ENCODE measurements around the gene HSF5. TPM values are rescaled to one million over a fixed set of nuclear protein-coding genes. Genes with fewer than 3 reads are reported as not detected.

HSF5 gene
- total and polyA plus RNA-seq, 2 donors (not counting 3 experiments of a cell fraction or from before 2014, with no cell fraction given): 0.03 TPM; not detected in 1

DNA sequence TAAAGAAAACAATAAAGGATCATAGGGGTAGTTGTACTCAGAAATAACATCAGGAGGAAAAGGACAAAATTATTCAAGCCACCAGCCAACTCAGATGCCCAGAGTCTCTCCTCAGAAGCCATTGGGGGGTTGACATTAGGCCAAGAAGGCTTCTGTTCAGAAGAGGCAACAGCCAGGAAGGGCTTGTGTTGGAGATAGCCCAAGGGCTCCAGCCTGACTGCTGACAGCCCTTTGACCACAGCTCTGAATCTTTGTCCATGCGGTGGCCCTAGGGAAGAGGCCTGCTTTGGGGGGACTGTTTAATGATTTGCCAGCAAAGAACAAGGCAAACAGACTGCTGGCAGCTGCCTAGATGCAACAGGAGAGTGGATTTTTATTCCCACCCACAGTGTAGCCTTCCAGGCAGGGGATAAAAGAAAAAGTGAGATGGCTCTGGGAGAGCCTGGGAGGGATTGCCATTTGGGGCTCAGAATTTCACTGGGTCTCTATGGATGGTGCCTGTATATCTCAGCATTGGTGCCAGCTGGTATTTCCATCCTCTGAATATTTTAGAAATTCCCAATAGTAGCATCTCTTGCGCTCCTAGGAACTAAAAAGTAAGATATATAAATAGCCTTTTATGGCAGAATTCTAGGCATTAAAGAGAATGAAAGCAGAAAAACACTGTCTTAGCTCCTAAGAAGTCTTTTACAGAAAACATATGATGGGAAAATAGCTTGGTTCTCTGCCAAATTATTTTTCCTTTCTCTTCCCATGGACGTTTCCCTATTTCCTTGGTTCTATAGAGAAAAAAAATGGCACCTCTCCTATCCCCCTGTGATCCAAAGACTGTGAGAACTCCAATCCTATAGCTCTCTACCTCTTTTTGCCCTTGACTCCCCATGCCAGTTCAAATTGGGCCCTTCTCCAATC, 106.8 kb downstream of the HSF5 start:
- no peak for DNase-seq (ENCODE audit: low read depth, low spot score)
- Histone ChIP-seq H4K20me1 (replicated peaks; ENCODE audit: control insufficient read depth, extremely low read depth, insufficient read depth, low read length) (no peaks in the 10 kb centered on the region), H3K79me2 (ENCODE audit: control insufficient read depth, insufficient read depth, low read length) (no peaks in the 10 kb centered on the region), H3K36me3 (ENCODE audit: control insufficient read depth in 2 of 2, extremely low read depth in 1 of 2, insufficient read depth in 2 of 2, low read length in 2 of 2) (no peaks in the 10 kb centered on the region), H3K4me1 (ENCODE audit: control insufficient read depth, extremely low read depth, insufficient read depth, low read length) (no peaks in the 10 kb centered on the region), H3K9me3 (replicated peaks; ENCODE audit: control insufficient read depth, insufficient read depth, low read length) (no peaks in the 10 kb centered on the region), H3K4me3 (replicated peaks in 1 of 3; ENCODE audit: insufficient read depth in 1 of 3, low read depth in 1 of 3, low read length in 3 of 3) (no peak overlapping the region), H2AFZ (ENCODE audit: low read depth, low read length) (no peak overlapping the region), H3K9me1 (replicated peaks; ENCODE audit: control insufficient read depth, extremely low read depth, insufficient read depth, low read length) (no peaks in the 10 kb centered on the region), H3K27me3 (ENCODE audit: control insufficient read depth in 2 of 2, insufficient read depth in 2 of 2, low read length in 2 of 2) (peaks cover 14 to 15% of the 10 kb centered on the region in 2 experiments), H3K9ac (replicated peaks; ENCODE audit: extremely low read depth, insufficient read depth, low read length) (no peak overlapping the region), H3K27ac (ENCODE audit: insufficient read depth, low read depth, low read length) (no peak overlapping the region), H3K4me2 (ENCODE audit: insufficient read depth, low read length) (no peak overlapping the region)
- dilution Hi-C loops (cut with MboI; ENCODE audit: extremely low pct_ligation_motif_present, low sequenced_read_pairs): no loop called here
- CTCF ChIA-PET: no interaction called here
- BruUV-seq (replicated peaks): no TSS peak
- intact Hi-C loops (cut with micrococcal nuclease): no loop called here
- POLR2A ChIA-PET: no interaction called here
- no peak for FAIRE-seq
- TF ChIP-seq GATA2 (IDR thresholded peaks at IDR 0.05; ENCODE audit: insufficient read depth, insufficient read length, low read depth, low read length) (no peak), EZH2 (IDR thresholded peaks at IDR 0.05; ENCODE audit: borderline replicate concordance, low read depth, low read length, severe bottlenecking) (no peak), POLR2A (IDR thresholded peaks at IDR 0.05; ENCODE audit: low read depth, low read length) (no peak), MYC (IDR thresholded peaks at IDR 0.05; ENCODE audit: low read depth, low read length) (no peak), JUN (IDR thresholded peaks at IDR 0.05; ENCODE audit: borderline replicate concordance, insufficient read depth, insufficient read length, low read depth) (no peak), POLR2AphosphoS5 (IDR thresholded peaks at IDR 0.05; ENCODE audit: insufficient read depth, low read depth, low read length) (no peak), FOS (IDR thresholded peaks at IDR 0.05; ENCODE audit: borderline replicate concordance, insufficient read depth, low read length) (no peak)
- TF ChIP-seq, protein P1, sequence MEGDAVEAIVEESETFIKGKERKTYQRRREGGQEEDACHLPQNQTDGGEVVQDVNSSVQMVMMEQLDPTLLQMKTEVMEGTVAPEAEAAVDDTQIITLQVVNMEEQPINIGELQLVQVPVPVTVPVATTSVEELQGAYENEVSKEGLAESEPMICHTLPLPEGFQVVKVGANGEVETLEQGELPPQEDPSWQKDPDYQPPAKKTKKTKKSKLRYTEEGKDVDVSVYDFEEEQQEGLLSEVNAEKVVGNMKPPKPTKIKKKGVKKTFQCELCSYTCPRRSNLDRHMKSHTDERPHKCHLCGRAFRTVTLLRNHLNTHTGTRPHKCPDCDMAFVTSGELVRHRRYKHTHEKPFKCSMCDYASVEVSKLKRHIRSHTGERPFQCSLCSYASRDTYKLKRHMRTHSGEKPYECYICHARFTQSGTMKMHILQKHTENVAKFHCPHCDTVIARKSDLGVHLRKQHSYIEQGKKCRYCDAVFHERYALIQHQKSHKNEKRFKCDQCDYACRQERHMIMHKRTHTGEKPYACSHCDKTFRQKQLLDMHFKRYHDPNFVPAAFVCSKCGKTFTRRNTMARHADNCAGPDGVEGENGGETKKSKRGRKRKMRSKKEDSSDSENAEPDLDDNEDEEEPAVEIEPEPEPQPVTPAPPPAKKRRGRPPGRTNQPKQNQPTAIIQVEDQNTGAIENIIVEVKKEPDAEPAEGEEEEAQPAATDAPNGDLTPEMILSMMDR (IDR thresholded peaks at IDR 0.05; ENCODE audit: extremely low read depth in 1 of 2, insufficient read depth in 1 of 2, low read depth in 1 of 2, low read length in 2 of 2): no peak
- TF ChIP-seq, protein P2, sequence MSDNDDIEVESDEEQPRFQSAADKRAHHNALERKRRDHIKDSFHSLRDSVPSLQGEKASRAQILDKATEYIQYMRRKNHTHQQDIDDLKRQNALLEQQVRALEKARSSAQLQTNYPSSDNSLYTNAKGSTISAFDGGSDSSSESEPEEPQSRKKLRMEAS (IDR thresholded peaks at IDR 0.05; ENCODE audit: insufficient read depth, insufficient read length): no peak
